Right ventricle myocardium inferior (tissue), 1 donor: Measurements from ENCODE around the gene CTSG. TPM values are rescaled to one million over a fixed set of nuclear protein-coding genes. Genes with fewer than 3 reads are reported as not detected.
"Not testable (repeated sequence)": the region's sequence is repeated elsewhere in the genome, so short reads cannot be mapped to it uniquely, and the experiment has no call there.

ENCODE experiments used
- ATAC-seq: fragments of 200-7000 bp; cut with Tn5 transposase; one replicate; pipeline ENCODE4 v1.9.1; 2020; ENCODE audit warnings: mild to moderate bottlenecking, moderate library complexity
- DNase-seq: peaks from one replicate; pipeline ENCODE4 v3.0.0; 2021; ENCODE audit errors: missing footprints
- intact Hi-C: fragments of 100-400 bp; cut with DNase I; formaldehyde crosslinking; loops from one replicate; pipeline ENCODE4 v1.11.0; 2022
- long read RNA-seq: library from polyadenylated mRNA; unstranded; transcript quantifications from one replicate; pipeline ENCODE4 v2.0.0, GENCODE V29; 2021
- total RNA-seq: library from RNA; stranded (reverse); fragmentation: NEBNext Ultra II Directional; extraction: Animal tissue kit (Norgen Biotek cat#: 25700); gene quantifications from one replicate; pipeline ENCODE4 v1.2.1, GENCODE V29; 2021
- donor health status: DM: no; HTN: yes; CAD: no; lungs with severe emphysema.

CTSG gene
- total RNA-seq, result 2.6 TPM
- long read RNA-seq, result 0 reads

GRCh38 chr14:24576182-24576581 lies at the start of gene CTSG:
Gene CTSG (minus strand): TSS chr14:24576250. CDS start chr14:24576223, 27 bp downstream.
- ATAC-seq, result no peak
- intact Hi-C loops, result no loop called here
- no peak for DNase-seq

- ATAC-seq (no peak), DNase-seq (no peak)
- intact Hi-C loops, result no loop called here
These were observed 37.7 kb upstream of the CTSG start for GRCh38 chr14:24613747-24614146.

GRCh38 chr14:24613241-24613640 lies 37.2 kb upstream of the CTSG start:
- intact Hi-C loops, result no loop called here
- DNase-seq, result no peak
- no peak for ATAC-seq

- ATAC-seq (no peak), DNase-seq (no peak)
- intact Hi-C loops, result no loop called here
These were observed 36.1 kb upstream of the CTSG start for GRCh38 chr14:24612196-24612595.

GRCh38 chr14:24609655-24610344 lies 33.8 kb upstream of the CTSG start, which contains the start of gene GZMH:
Gene GZMH (minus strand): TSS chr14:24609685. CDS start chr14:24609613, 72 bp downstream.
- DNase-seq, result no peak
- intact Hi-C loops, result no loop called here
- no peak for ATAC-seq

- intact Hi-C loops, result no loop called here
- DNase-seq (no peak), ATAC-seq (no peak)
These were observed 31.8 kb upstream of the CTSG start for GRCh38 chr14:24607635-24608514.

- ATAC-seq (no peak), DNase-seq (no peak)
- intact Hi-C loops, result no loop called here
These were observed 31.0 kb upstream of the CTSG start for GRCh38 chr14:24607081-24607480.

- ATAC-seq (no peak), DNase-seq (no peak)
- intact Hi-C loops, result no loop called here
These were observed 30.2 kb upstream of the CTSG start for GRCh38 chr14:24606297-24606696.

GRCh38 chr14:24605435-24606190 lies 29.6 kb upstream of the CTSG start:
- intact Hi-C loops, result no loop called here
- DNase-seq (no peak), ATAC-seq (peak; percentile 10)

GRCh38 chr14:24597403-24597802 lies 21.4 kb upstream of the CTSG start:
- DNase-seq (no peak), ATAC-seq (no peak)
- intact Hi-C loops, result no loop called here

- DNase-seq (no peak), ATAC-seq (no peak)
- intact Hi-C loops, result no loop called here
These were observed 19.2 kb upstream of the CTSG start for GRCh38 chr14:24595073-24595808.

GRCh38 chr14:24591004-24591403 lies 15.0 kb upstream of the CTSG start:
- intact Hi-C loops, ATAC-seq, DNase-seq: not testable (repeated sequence)

- intact Hi-C loops, result not testable (repeated sequence)
These were observed 8.4 kb upstream of the CTSG start for GRCh38 chr14:24584402-24584801.

GRCh38 chr14:24578558-24578957 lies 2.5 kb upstream of the CTSG start:
- ATAC-seq (no peak), DNase-seq (no peak)
- intact Hi-C loops, result no loop called here

More at GRCh38 chr14:24584402-24584801, 8.4 kb upstream of the CTSG start:
- ATAC-seq, DNase-seq: not testable (repeated sequence)

- DNase-seq (no peak), ATAC-seq (no peak)
- intact Hi-C loops, result no loop called here
These were observed 721 bp upstream of the CTSG start for GRCh38 chr14:24576771-24577170.

- no peak for DNase-seq
- no peak for ATAC-seq
- intact Hi-C loops, result no loop called here
These were observed 1.8 kb downstream of the CTSG start for GRCh38 chr14:24574206-24574774.

GRCh38 chr14:24566318-24566717 lies 9.7 kb downstream of the CTSG start:
- intact Hi-C loops, result no loop called here
- ATAC-seq, result no peak

GRCh38 chr14:24565766-24566165 lies 10.3 kb downstream of the CTSG start:
- intact Hi-C loops, result no loop called here
- ATAC-seq (no peak), DNase-seq (no peak)

More at GRCh38 chr14:24566318-24566717, 9.7 kb downstream of the CTSG start:
- DNase-seq, result no peak
